Muscle of leg (tissue), 16 donors: Measurements from ENCODE around the gene OR10J5. TPM values are rescaled to one million over a fixed set of nuclear protein-coding genes. Genes with fewer than 3 reads are reported as not detected.

Source experiments
- DNase-seq: peaks from one replicate; pipeline ENCODE4 v3.0.0; 2013
- H3K27ac ChIP-seq: one replicate; pipeline ENCODE4 v1.5.1; 2013; ENCODE audit warnings: mild to moderate bottlenecking, low read length, control low read depth
- H3K27me3 ChIP-seq: one replicate; pipeline ENCODE4 v1.6.1; 2013; ENCODE audit warnings: low read length; ENCODE audit not compliant: control insufficient read depth, insufficient read depth
- H3K36me3 ChIP-seq: one replicate; pipeline ENCODE4 v1.6.1; 2013; ENCODE audit warnings: low read length; ENCODE audit not compliant: control insufficient read depth, insufficient read depth
- H3K4me1 ChIP-seq: one replicate; pipeline ENCODE4 v1.6.1; 2013; ENCODE audit warnings: low read length; ENCODE audit not compliant: control insufficient read depth, insufficient read depth
- H3K4me3 ChIP-seq: one replicate; pipeline ENCODE4 v1.5.1; 2013; ENCODE audit warnings: low read length, control low read depth
- H3K9me3 ChIP-seq: replicated peaks from 2 replicates; pipeline ENCODE4 v1.6.1; 2013; ENCODE audit warnings: low read depth, low read length; ENCODE audit not compliant: control insufficient read depth
- WGBS: methylation state at CpG from one replicate; pipeline ENCODE4 v1.1.5; 2013; ENCODE audit warnings: missing lambda C conversion rate; ENCODE audit not compliant: insufficient coverage; 5-methylcytosine and 5-hydroxymethylcytosine counted together
- long read RNA-seq, 11 donors: transcript quantifications; one replicate each; lab custom pipeline, GENCODE V29; 2026
- polyA plus RNA-seq, 8 donors: library from polyadenylated mRNA; unstranded; fragments of 120-200 nt; gene quantifications; one replicate each; pipeline versions ENCODE4 v1.2.1 to v1.2.3, GENCODE V29; 2013; ENCODE audit warnings: inconsistent platforms in 1 of 8, low replicate concordance in 1 of 8; ENCODE audit not compliant: insufficient read length in 8 of 8, insufficient read depth in 1 of 8
- total RNA-seq: library from RNA; stranded (reverse); fragments of 120-200 nt; gene quantifications from one replicate; pipeline ENCODE4 v1.2.4, GENCODE V29; 2013

The OR10J5 gene, protein sequence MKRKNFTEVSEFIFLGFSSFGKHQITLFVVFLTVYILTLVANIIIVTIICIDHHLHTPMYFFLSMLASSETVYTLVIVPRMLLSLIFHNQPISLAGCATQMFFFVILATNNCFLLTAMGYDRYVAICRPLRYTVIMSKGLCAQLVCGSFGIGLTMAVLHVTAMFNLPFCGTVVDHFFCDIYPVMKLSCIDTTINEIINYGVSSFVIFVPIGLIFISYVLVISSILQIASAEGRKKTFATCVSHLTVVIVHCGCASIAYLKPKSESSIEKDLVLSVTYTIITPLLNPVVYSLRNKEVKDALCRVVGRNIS
- not detected for total RNA-seq
- polyA plus RNA-seq: not detected
- long read RNA-seq, donor 1: 0 reads
- long read RNA-seq, donor 2: 0 reads
- long read RNA-seq, donor 3: 0 reads
- long read RNA-seq, donor 4: 0 reads
- long read RNA-seq, donor 5: 0 reads
- long read RNA-seq, donor 6: 0 reads
- long read RNA-seq, donor 7: 0 reads
- long read RNA-seq, donor 8: 0 reads
- long read RNA-seq, donor 9: 0 reads
- long read RNA-seq, donor 10: 0 reads
- long read RNA-seq, donor 11, partial matches to known transcripts: 0 of 1 reads
- long read RNA-seq, donor 11, other reads (novel, unspliced or antisense): 0 of 1 reads

- Histone ChIP-seq H3K4me3 (no peak within 1 kb of the TSS), H3K27me3 (no peaks in the 10 kb centered on the region), H3K36me3 (no peaks in the 10 kb centered on the region), H3K9me3 (peaks cover 4% of the 10 kb centered on the region), H3K4me1 (no peaks in the 10 kb centered on the region), H3K27ac (no peak within 1 kb of the TSS)
- DNase-seq: no peak
- WGBS: no CpG with 5 or more reads among the region's 1 CpG
Measured at GRCh38 chr1:159535907-159536306, at the start of gene OR10J5. TSS of gene OR10J5 (minus strand) at chr1:159536007. CDS start at chr1:159536007, 0 bp downstream.

DNA sequence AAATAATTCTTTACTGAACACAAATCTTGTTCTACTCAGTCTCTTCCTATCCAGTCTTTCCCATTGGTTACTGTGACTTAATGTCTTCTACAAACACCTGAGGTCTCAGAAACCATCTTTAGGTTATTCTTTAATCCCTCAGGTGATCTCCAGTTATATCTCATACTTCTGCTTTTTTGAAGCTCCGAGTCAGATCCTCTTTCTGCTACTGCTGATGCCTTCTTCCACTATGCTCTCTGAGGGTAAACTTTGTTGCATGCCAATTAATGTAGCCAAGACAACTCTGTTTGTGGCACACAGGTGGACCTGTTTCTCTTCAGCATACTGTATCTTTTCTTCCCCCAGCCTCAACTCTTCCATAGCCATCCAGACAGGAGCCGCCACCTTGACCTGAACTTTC, 48.7 kb upstream of the OR10J5 start:
- 71% methylated on average over 2 of the region's 2 CpGs for WGBS
- H3K4me3 ChIP-seq: no peak overlapping the region
- no peak for DNase-seq
- no peaks in the 10 kb centered on the region for H3K27me3 ChIP-seq
- no peaks in the 10 kb centered on the region for H3K36me3 ChIP-seq
- H3K9me3 ChIP-seq: no peaks in the 10 kb centered on the region
- no peak overlapping the region for H3K27ac ChIP-seq
- no peaks in the 10 kb centered on the region for H3K4me1 ChIP-seq

- WGBS: no CpG with 5 or more reads among the region's 1 CpG
- Histone ChIP-seq H3K27ac (no peak overlapping the region), H3K9me3 (peaks cover 2% of the 10 kb centered on the region), H3K4me1 (no peaks in the 10 kb centered on the region), H3K36me3 (no peaks in the 10 kb centered on the region), H3K4me3 (no peak overlapping the region), H3K27me3 (no peaks in the 10 kb centered on the region)
- no peak for DNase-seq
Measured at GRCh38 chr1:159581422-159581821, 45.6 kb upstream of the OR10J5 start.

DNA sequence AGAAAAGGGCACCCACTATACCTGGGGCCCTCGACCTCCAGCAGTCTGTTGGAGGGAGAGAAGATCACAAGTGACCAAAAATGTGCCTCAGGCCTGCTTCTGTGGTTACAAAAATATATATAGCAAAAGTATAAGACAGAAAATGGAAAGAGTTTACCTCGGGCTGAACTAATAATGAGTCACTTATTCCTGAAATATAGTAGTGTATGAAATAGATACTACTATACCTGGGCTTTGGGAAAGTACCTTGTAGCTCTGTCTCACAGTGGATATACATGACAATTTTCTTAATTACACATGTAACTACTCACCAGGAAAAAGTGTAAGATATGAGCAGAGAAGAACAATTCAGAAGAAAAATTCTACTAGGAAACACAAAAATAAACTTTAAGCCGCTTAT, 44.5 kb upstream of the OR10J5 start:
- Histone ChIP-seq H3K36me3 (no peaks in the 10 kb centered on the region), H3K4me1 (no peaks in the 10 kb centered on the region), H3K4me3 (no peak overlapping the region), H3K27ac (no peak overlapping the region), H3K27me3 (no peaks in the 10 kb centered on the region), H3K9me3 (peaks cover 5% of the 10 kb centered on the region)
- no CpG with 5 or more reads among the region's 3 CpGs for WGBS
- no peak for DNase-seq

GRCh38 chr1:159577446-159577845, 41.6 kb upstream of the OR10J5 start:
- no peak for DNase-seq
- Histone ChIP-seq H3K4me3 (no peak overlapping the region), H3K27ac (no peak overlapping the region), H3K9me3 (peaks cover 5% of the 10 kb centered on the region), H3K27me3 (no peaks in the 10 kb centered on the region), H3K4me1 (no peaks in the 10 kb centered on the region), H3K36me3 (no peaks in the 10 kb centered on the region)
- WGBS: no CpG with 5 or more reads among the region's 3 CpGs

DNA sequence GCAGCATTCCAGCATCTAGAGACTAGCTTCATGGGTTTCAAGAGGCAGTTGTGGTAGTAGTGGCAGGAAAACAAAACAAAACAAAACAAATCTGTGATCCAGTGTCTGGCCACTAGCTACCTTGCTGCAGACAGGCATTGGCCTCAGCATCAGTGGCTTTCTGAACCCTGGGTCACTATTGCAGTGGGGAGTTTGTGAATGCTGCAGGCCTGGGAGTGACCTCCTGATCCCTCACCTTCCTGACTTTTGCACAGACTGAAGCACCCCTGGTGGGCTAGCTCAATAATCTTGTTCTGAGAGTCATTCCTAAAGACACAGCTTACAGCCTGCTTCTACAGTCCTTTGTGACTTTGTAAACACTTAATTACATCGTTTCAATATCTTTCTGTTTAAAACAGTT, 26.9 kb upstream of the OR10J5 start:
- no peaks in the 10 kb centered on the region for H3K36me3 ChIP-seq
- no peak for DNase-seq
- H3K4me3 ChIP-seq: no peak overlapping the region
- no peaks in the 10 kb centered on the region for H3K27me3 ChIP-seq
- no peaks in the 10 kb centered on the region for H3K9me3 ChIP-seq
- no peaks in the 10 kb centered on the region for H3K4me1 ChIP-seq
- H3K27ac ChIP-seq: no peak overlapping the region
- WGBS: no CpG with 5 or more reads among the region's 1 CpG

DNA sequence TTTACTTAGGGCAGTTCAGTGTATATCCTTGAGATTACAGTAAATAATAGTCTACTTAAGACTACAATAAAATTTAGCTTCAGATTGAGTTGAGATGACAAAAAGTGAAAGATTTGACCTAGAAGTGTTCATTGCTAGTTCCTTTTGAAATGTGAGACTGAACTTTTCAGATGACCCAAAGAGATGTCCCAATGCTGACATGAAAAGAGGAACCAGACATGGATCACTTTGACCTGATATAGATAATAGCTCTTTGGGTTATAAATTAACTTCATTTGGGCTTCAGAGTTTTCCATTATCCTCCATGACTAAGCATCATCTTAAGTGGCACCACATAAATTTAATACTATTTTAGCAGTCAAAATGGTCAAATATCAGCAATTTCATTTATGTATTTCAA, 25.7 kb upstream of the OR10J5 start:
- no peak for DNase-seq
- Histone ChIP-seq H3K4me3 (no peak overlapping the region), H3K9me3 (no peaks in the 10 kb centered on the region), H3K27me3 (no peaks in the 10 kb centered on the region), H3K4me1 (no peaks in the 10 kb centered on the region), H3K36me3 (no peaks in the 10 kb centered on the region), H3K27ac (no peak overlapping the region)

GRCh38 chr1:159560599-159560998, 24.8 kb upstream of the OR10J5 start:
- H3K27ac ChIP-seq: no peak overlapping the region
- H3K36me3 ChIP-seq: no peaks in the 10 kb centered on the region
- H3K27me3 ChIP-seq: no peaks in the 10 kb centered on the region
- 50% methylated on average over 2 of the region's 2 CpGs for WGBS
- no peaks in the 10 kb centered on the region for H3K9me3 ChIP-seq
- no peaks in the 10 kb centered on the region for H3K4me1 ChIP-seq
- DNase-seq: no peak
- no peak overlapping the region for H3K4me3 ChIP-seq

DNA sequence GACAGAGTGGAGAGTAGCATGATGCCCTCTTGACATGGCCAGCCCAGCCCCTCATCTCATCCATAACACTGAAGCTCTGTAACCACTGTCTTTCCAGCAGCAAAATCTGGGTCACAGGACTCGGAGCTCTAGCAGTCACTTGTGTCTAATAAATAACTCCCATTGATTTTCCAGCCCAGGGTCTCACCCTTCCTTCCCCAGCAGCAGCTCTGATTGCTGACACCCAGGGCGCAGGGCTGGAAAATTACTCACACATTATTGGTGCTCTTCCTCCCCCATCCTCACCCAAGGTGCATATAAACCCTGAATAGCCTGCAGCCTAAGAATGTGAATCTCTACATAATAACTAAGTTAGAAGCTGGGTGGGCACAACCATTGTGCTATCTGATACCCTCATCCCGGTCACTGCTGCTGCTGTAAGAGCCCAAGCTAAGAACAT, 21.1 kb upstream of the OR10J5 start:
- 86% methylated on average over 2 of the region's 3 CpGs for WGBS
- no peaks in the 10 kb centered on the region for H3K9me3 ChIP-seq
- no peaks in the 10 kb centered on the region for H3K36me3 ChIP-seq
- no peak overlapping the region for H3K27ac ChIP-seq
- H3K27me3 ChIP-seq: no peaks in the 10 kb centered on the region
- H3K4me3 ChIP-seq: no peak overlapping the region
- H3K4me1 ChIP-seq: no peaks in the 10 kb centered on the region
- DNase-seq: no peak

- Histone ChIP-seq H3K27ac (no peak overlapping the region), H3K27me3 (no peaks in the 10 kb centered on the region), H3K4me1 (no peaks in the 10 kb centered on the region), H3K9me3 (no peaks in the 10 kb centered on the region), H3K36me3 (no peaks in the 10 kb centered on the region), H3K4me3 (no peak overlapping the region)
- no peak for DNase-seq
- WGBS: 40% methylated on average over 1 of the region's 1 CpG
Measured at GRCh38 chr1:159554696-159555095, 18.9 kb upstream of the OR10J5 start.
